ENCODE results near the gene MTFR1L. TPM values are rescaled to one million over a fixed set of nuclear protein-coding genes. Genes with fewer than 3 reads are reported as not detected.

The MTFR1L gene
- total RNA-seq, 1 donor from 2014 or later = 15.0 TPM

GRCh38 chr1:25843483-25843882, 23.7 kb downstream of the MTFR1L start:
- no peak for FAIRE-seq
- peaks cover 1% of the 10 kb centered on the region for H3K36me3 ChIP-seq (ENCODE audit: control insufficient read depth, insufficient read depth, low read length)

GRCh38 chr1:25844536-25845337, 25.0 kb downstream of the MTFR1L start:
- FAIRE-seq = no peak
- Histone ChIP-seq H3K4me3 (ENCODE audit: low read depth, low read length) (no peak overlapping the region), H3K27me3 (ENCODE audit: control insufficient read depth, insufficient read depth, low read length) (no peaks in the 10 kb centered on the region), H3K36me3 (ENCODE audit: control insufficient read depth, insufficient read depth, low read length) (no peaks in the 10 kb centered on the region)
- DNase-seq (ENCODE audit: low read depth) = no peak
- no peak for TF ChIP-seq CTCF (IDR thresholded peaks at IDR 0.05; ENCODE audit: insufficient read depth, low read length, severe bottlenecking)

More at GRCh38 chr1:25843483-25843882, 23.7 kb downstream of the MTFR1L start:
- DNase-seq (ENCODE audit: low read depth) = no peak
- TF ChIP-seq CTCF (IDR thresholded peaks at IDR 0.05; ENCODE audit: insufficient read depth, low read length, severe bottlenecking) = no peak
- H3K4me3 ChIP-seq (ENCODE audit: low read depth, low read length) = no peak overlapping the region
- H3K27me3 ChIP-seq (ENCODE audit: control insufficient read depth, insufficient read depth, low read length) = no peaks in the 10 kb centered on the region

GRCh38 chr1:25845664-25846063, 25.9 kb downstream of the MTFR1L start:
- DNase-seq (ENCODE audit: low read depth) = no peak
- H3K27me3 ChIP-seq (ENCODE audit: control insufficient read depth, insufficient read depth, low read length) = no peaks in the 10 kb centered on the region
- no peak for TF ChIP-seq CTCF (IDR thresholded peaks at IDR 0.05; ENCODE audit: insufficient read depth, low read length, severe bottlenecking)
- H3K4me3 ChIP-seq (ENCODE audit: low read depth, low read length) = no peak overlapping the region
- H3K36me3 ChIP-seq (ENCODE audit: control insufficient read depth, insufficient read depth, low read length) = no peaks in the 10 kb centered on the region
- no peak for FAIRE-seq

- no peak for TF ChIP-seq CTCF (IDR thresholded peaks at IDR 0.05; ENCODE audit: insufficient read depth, low read length, severe bottlenecking)
- no peaks in the 10 kb centered on the region for H3K27me3 ChIP-seq (ENCODE audit: control insufficient read depth, insufficient read depth, low read length)
- H3K36me3 ChIP-seq (ENCODE audit: control insufficient read depth, insufficient read depth, low read length) = no peaks in the 10 kb centered on the region
- no peak overlapping the region for H3K4me3 ChIP-seq (ENCODE audit: low read depth, low read length)
- no peak for DNase-seq (ENCODE audit: low read depth)
- FAIRE-seq = no peak
Measured at GRCh38 chr1:25847929-25848328, 28.2 kb downstream of the MTFR1L start.

- DNase-seq (ENCODE audit: low read depth) (no peak), FAIRE-seq (no peak)
- no peaks in the 10 kb centered on the region for H3K36me3 ChIP-seq (ENCODE audit: control insufficient read depth, insufficient read depth, low read length)
- TF ChIP-seq CTCF (IDR thresholded peaks at IDR 0.05; ENCODE audit: insufficient read depth, low read length, severe bottlenecking) = no peak
- no peaks in the 10 kb centered on the region for H3K27me3 ChIP-seq (ENCODE audit: control insufficient read depth, insufficient read depth, low read length)
- no peak overlapping the region for H3K4me3 ChIP-seq (ENCODE audit: low read depth, low read length)
Measured at GRCh38 chr1:25848531-25848930, 28.8 kb downstream of the MTFR1L start.

- H3K27me3 ChIP-seq (ENCODE audit: control insufficient read depth, insufficient read depth, low read length) = no peaks in the 10 kb centered on the region
- H3K36me3 ChIP-seq (ENCODE audit: control insufficient read depth, insufficient read depth, low read length) = no peaks in the 10 kb centered on the region
- FAIRE-seq (no peak), DNase-seq (ENCODE audit: low read depth) (no peak)
- TF ChIP-seq CTCF (IDR thresholded peaks at IDR 0.05; ENCODE audit: insufficient read depth, low read length, severe bottlenecking) = no peak
- H3K4me3 ChIP-seq (ENCODE audit: low read depth, low read length) = no peak overlapping the region
Measured at GRCh38 chr1:25854554-25854953, 34.8 kb downstream of the MTFR1L start.

All from bronchial epithelial cell (primary cell).